CD4-positive, alpha-beta T cell treated with Interferon gamma for 1 hour (primary cell): ENCODE results near the gene TCFL5.

Source experiments
- DNase-seq: peaks from one replicate; pipeline ENCODE4 v3.0.0-alpha.2; 2020

TCFL5 gene

DNA sequence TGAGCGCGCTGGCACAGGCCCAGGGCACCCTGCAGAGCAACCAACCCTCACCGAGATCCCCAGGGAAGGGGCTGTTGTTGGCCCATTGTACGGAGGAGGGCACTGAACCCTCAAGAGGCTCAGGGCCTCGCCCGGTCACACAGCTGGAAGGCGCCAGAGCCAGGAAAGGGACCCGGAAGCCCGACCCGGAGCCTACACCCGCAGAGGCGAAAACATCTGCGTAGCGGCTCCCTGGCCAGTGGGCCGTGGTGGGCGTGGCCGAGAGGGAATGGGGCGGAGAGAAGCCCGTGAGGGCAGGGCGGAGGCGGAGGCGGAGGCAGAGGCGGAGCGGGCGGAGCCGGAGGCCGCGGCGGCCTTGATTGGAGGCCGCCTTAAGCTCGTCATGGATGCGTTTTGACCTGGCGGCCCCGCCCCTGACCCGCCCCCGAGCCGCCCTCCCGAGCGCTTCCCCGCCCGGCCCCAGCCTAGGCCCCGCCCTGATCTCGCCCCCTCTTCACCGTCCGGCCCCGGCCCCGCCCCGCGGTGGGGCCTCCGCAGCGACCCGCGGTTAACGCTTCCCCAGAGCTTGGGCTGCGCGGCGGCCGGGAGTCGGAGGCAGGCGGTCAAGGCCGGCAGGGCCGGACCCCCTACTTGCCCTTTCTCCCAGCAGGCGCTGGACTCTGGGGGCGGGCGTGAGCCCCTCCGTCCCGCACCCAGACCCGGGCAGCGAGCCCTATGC, 67.5 kb downstream of the TCFL5 start:
- DNase-seq, result peak; percentile 94

DNA sequence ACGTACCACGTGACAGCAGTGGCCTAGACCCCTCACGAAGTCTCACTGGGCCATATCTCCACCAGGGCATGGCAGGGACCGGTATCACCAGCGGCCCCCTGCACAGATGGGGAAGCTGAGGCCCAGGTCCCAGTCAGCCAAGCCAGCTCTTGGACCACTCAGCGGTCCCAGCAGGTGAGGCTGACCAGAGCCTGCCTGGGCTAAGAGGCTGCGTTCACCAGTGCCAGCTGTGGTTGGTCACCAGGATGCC, 67.9 kb downstream of the TCFL5 start:
- no peak for DNase-seq

GRCh38 chr20:62792940-62793756, 68.5 kb downstream of the TCFL5 start:
- DNase-seq, result no peak

- no peak for DNase-seq
Measured at GRCh38 chr20:62792182-62792939, 69.3 kb downstream of the TCFL5 start.

DNA sequence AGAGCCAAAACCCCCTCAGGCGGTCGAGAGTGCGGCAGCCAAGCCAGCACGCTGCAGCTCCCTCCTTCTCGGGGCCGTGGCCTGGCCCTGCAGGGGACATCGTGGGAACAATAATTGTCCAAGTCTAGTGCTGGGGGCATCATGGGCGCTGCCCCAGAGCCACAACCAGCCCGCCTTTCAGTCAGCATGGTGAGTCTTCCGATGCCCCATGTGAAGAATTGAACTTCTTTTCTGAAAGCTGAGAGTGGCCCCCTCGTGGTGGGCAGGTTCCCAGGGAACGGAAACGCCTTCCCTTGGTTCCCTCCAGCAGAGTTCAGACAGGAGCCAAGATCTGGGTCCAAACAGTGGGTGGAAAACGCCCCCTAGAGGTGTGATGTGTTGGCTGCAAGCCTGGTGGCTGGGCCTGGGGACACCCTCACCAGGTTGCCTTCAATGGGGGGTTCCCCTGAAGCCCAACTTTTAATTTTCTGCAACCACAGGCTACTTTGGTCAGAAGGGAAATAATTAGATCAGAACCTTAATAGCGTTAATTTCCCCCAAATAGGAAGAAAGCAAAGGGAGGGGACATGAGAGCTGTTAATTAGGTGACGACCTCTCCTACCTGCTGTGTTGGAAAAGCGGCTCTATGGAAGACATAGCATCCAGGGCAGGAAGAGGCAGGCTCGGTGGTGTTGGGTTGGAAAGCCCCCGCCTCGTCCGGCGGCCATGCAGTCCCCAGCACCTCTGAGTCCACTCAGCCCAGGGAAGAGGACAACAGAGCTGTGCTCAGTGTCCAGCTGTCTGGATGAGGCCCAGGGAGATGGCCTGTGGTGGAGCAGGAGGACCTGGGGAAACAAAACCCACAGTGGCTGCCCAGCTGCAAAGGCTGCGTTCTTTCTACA, 70.1 kb downstream of the TCFL5 start:
- DNase-seq, result peak; percentile 67
